HL-60 (cell line): ENCODE measurements around the gene FANCG.

Experiments
- DNase-seq, 2 experiments: peaks; one replicate each; pipeline ENCODE4 v3.0.0-alpha.2; 2010 to 2020; ENCODE audit warnings: low read depth in 1 of 2, low spot score in 1 of 2
- H3K27ac ChIP-seq: fragments of 250-450 bp; sonication (Bioruptor Pico); replicated peaks from 2 replicates; pipeline ENCODE4 v1.5.1; 2020; ENCODE audit warnings: mild to moderate bottlenecking, moderate library complexity
- H3K27me3 ChIP-seq: fragments of 250-450 bp; sonication (Bioruptor Pico); 2 replicates; pipeline ENCODE4 v1.5.1; 2021; ENCODE audit warnings: mild to moderate bottlenecking, moderate library complexity; ENCODE audit not compliant: insufficient read depth, poor library complexity, severe bottlenecking
- H3K4me3 ChIP-seq: replicated peaks from 2 replicates; pipeline ENCODE4 v1.5.1; 2011; ENCODE audit warnings: mild to moderate bottlenecking, control low read depth, low read length; ENCODE audit not compliant: insufficient read depth
- CTCF ChIP-seq: IDR thresholded peaks from one replicate; pipeline ENCODE4 v1.5.1; 2011; ENCODE audit warnings: low read length, control low read depth, inconsistent platforms; ENCODE audit not compliant: insufficient read depth
- GABPA ChIP-seq: IDR thresholded peaks from 2 replicates; pipeline ENCODE4 v1.6.1; 2012; ENCODE audit warnings: low read depth
- POLR2AphosphoS5 ChIP-seq: IDR thresholded peaks from 2 replicates; pipeline ENCODE4 v1.6.1; 2012; ENCODE audit warnings: low read depth
- SPI1 ChIP-seq: IDR thresholded peaks from 2 replicates; pipeline ENCODE4 v1.6.1; 2012; ENCODE audit warnings: low read depth, mild to moderate bottlenecking, borderline replicate concordance
- TF ChIP-seq, protein P1 (sequence below): IDR thresholded peaks from 2 replicates; pipeline ENCODE4 v1.6.1; 2012; ENCODE audit warnings: low read depth; ENCODE audit not compliant: insufficient replicate concordance

FANCG gene

GRCh38 chr9:35089434-35089833 lies 9.7 kb upstream of the FANCG start:
- no peak for DNase-seq
- Histone ChIP-seq H3K27ac (no peak overlapping the region), H3K4me3 (no peak overlapping the region), H3K27me3 (no peaks in the 10 kb centered on the region)
- no peak for TF ChIP-seq POLR2AphosphoS5
- TF ChIP-seq, protein P1, sequence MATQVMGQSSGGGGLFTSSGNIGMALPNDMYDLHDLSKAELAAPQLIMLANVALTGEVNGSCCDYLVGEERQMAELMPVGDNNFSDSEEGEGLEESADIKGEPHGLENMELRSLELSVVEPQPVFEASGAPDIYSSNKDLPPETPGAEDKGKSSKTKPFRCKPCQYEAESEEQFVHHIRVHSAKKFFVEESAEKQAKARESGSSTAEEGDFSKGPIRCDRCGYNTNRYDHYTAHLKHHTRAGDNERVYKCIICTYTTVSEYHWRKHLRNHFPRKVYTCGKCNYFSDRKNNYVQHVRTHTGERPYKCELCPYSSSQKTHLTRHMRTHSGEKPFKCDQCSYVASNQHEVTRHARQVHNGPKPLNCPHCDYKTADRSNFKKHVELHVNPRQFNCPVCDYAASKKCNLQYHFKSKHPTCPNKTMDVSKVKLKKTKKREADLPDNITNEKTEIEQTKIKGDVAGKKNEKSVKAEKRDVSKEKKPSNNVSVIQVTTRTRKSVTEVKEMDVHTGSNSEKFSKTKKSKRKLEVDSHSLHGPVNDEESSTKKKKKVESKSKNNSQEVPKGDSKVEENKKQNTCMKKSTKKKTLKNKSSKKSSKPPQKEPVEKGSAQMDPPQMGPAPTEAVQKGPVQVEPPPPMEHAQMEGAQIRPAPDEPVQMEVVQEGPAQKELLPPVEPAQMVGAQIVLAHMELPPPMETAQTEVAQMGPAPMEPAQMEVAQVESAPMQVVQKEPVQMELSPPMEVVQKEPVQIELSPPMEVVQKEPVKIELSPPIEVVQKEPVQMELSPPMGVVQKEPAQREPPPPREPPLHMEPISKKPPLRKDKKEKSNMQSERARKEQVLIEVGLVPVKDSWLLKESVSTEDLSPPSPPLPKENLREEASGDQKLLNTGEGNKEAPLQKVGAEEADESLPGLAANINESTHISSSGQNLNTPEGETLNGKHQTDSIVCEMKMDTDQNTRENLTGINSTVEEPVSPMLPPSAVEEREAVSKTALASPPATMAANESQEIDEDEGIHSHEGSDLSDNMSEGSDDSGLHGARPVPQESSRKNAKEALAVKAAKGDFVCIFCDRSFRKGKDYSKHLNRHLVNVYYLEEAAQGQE, result no peak
- TF ChIP-seq SPI1, result no peak
- no peak for TF ChIP-seq GABPA
- TF ChIP-seq CTCF, result no peak

DNA sequence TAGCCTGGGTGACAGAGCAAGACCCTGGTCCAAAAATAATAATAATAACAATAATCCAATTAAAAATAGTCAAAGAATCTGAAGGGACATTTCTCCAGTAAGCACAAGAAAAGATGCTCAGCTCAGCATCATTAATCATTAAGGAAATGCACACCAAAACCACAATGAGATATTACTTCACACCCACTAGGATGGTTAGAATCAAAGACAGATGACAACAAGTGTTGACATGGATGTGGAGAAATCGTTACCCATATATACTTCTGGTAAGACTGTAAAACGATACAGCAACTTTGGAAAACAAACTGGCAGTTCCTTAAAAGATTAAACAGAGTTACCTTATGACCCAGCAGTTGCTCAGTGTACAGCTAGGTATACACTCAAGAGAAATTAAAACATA lies 5.3 kb upstream of the FANCG start:
- DNase-seq, result no peak
- Histone ChIP-seq H3K4me3 (no peak overlapping the region), H3K27me3 (no peaks in the 10 kb centered on the region), H3K27ac (no peak overlapping the region)
- no peak for TF ChIP-seq CTCF
- no peak for TF ChIP-seq SPI1
- TF ChIP-seq GABPA, result no peak
- TF ChIP-seq POLR2AphosphoS5, result no peak
- TF ChIP-seq, protein P1, result no peak

- H3K27ac ChIP-seq, result peak overlapping the region; percentile 98
- DNase-seq, result peak in 1 of 2 experiments; percentile 18
- peak overlapping the region; percentile 73 for H3K4me3 ChIP-seq
- no peaks in the 10 kb centered on the region for H3K27me3 ChIP-seq
- TF ChIP-seq GABPA, result no peak
- TF ChIP-seq POLR2AphosphoS5, result no peak
- TF ChIP-seq CTCF, result no peak
- TF ChIP-seq, protein P1, result no peak
- TF ChIP-seq SPI1, result no peak
Observed at GRCh38 chr9:35079041-35079425, 709 bp downstream of the FANCG start.
